Occipital lobe (tissue), 3 donors: ENCODE measurements around the gene OR7G3. TPM values are rescaled to one million over a fixed set of nuclear protein-coding genes. Genes with fewer than 3 reads are reported as not detected.

ENCODE experiments used
- DNase-seq: peaks from one replicate; lab custom pipeline; 2025; lab: John Stamatoyannopoulos, UW
- small RNA-seq: library from RNA; depleted of rRNA; stranded (forward); fragments of <200 nt; gene quantifications from one replicate; pipeline ENCODE3, GENCODE V24; 2014
- total RNA-seq: library from RNA; depleted of rRNA; stranded (reverse); fragments of >200 nt; gene quantifications from one replicate; pipeline ENCODE4 v1.2.3, GENCODE V29; 2014

The OR7G3 gene
- total RNA-seq, 1 donor from 2014 or later: not detected

DNA sequence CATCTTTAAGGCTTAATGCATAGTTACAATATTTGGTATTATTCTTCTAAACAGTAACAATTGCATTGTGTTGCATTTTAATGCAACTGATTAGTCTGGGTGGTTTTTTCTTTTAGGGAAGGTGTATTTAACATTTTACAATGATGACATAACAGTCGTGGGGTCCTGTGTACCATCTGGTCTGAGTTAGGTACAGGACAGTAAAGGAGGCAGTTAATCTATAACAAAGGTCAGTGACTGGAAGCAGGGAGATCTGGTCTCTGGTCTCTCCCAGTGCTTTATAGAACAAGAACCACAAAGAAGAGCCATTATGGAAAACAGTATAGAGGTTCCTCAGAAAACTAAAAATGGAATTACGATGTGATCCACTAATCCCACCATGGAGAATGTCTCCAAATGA is 16.8 kb downstream of the OR7G3 start:
- DNase-seq: no peak

DNA sequence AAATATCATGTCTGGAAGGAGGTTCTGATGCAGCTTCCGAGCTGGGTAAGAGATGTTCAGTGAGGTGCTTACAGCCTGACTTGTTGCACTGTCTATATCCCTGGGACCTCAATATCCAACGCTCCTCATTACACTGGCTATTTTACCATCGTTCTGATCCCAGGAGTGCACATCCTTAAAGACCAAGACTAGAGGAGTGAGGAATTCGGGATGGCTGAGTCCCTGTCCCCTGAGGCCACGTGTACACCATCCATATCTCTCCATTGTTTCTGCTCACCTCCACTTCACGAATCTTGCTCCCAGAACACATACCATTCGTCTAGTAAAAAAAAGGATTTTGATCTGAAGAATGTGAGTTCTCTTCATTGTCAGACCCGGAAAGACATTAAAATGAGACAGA is 19.4 kb downstream of the OR7G3 start, which contains the start of gene OR7G2:
OR7G2 (minus strand) TSS at position 101 of the 400 bp plus-strand sequence. CDS start 4,232 bp downstream, outside the sequence.
- no peak for DNase-seq

GRCh38 chr19:9086761-9087160 is 40.0 kb downstream of the OR7G3 start, which contains the start of gene OR1M1:
TSS of gene OR1M1 (plus strand) at chr19:9087061. CDS start at chr19:9093245, 6,184 bp downstream.
- no peak for DNase-seq

GRCh38 chr19:9078651-9079050 is 48.1 kb downstream of the OR7G3 start:
- DNase-seq: no peak

GRCh38 chr19:9076901-9077300 is 49.8 kb downstream of the OR7G3 start:
- DNase-seq: no peak

Small RNA genes within 50 kb of the gene (small RNA-seq; reads per million reads assigned to genes)
- gene OR1M4P: not detected

Other genes starting within 250 kb of the OR7G3 start
- not detected for gene MUC16, start 116.5 kb downstream of the OR7G3 start, total RNA-seq
- not detected for gene OR1M1, start 39.9 kb downstream of the OR7G3 start, total RNA-seq
- not detected for gene OR7G2, start 19.5 kb downstream of the OR7G3 start, total RNA-seq
- not detected for gene OR7G1, start 11.2 kb downstream of the OR7G3 start, total RNA-seq
- 18.7 TPM for gene ZNF317, start 13.4 kb upstream of the OR7G3 start, total RNA-seq
- gene OR7D2, start 52.0 kb upstream of the OR7G3 start, total RNA-seq: not detected
- not detected for gene OR7D4, start 92.6 kb upstream of the OR7G3 start, total RNA-seq
- not detected for gene OR7E24, start 124.0 kb upstream of the OR7G3 start, total RNA-seq
- gene ZNF699, start 182.9 kb upstream of the OR7G3 start, total RNA-seq: 25.7 TPM
- 52.7 TPM for gene ZNF559, start 197.2 kb upstream of the OR7G3 start, total RNA-seq
- gene ZNF177, start 236.1 kb upstream of the OR7G3 start, total RNA-seq: 11.9 TPM